ENCODE measurements around the gene LNX1. TPM values are rescaled to one million over a fixed set of nuclear protein-coding genes. Genes with fewer than 3 reads are reported as not detected.

LNX1 gene
- total and polyA plus RNA-seq, 2 of the 8 experiments (the other 6 are each of a cell fraction or from before 2014, with no cell fraction given) = 2.7 to 3.8 TPM

DNA sequence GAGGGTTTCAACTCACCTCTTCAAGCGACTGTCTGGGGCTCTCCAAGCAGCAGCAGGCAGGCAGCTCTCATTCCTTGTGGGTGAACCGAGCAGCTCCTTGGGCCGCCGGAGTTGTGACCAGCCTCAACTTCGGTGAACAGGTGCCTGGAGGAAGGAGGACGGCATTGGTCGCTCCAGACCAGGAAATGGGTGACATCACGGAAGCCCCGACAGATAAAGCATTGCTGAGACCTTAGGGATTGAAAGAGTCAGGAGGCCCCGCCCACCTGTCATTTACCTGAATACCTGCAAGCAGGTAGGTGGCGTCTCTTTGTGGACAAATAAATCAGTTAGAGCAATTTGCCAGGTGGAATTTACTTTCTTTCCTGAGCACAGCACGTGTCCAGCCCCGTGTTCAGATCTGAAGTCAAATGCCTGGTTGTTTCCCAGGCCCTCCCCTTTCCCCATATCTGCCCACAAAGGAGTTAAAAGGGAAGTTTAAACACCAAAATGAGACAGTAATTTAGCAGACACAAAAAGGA lies at the start of gene LNX1 (continued):
- TF ChIP-seq CHD7 (IDR thresholded peaks at IDR 0.05; ENCODE audit: insufficient replicate concordance, low read length) = no peak
- TF ChIP-seq SP1 (IDR thresholded peaks at IDR 0.05; ENCODE audit: low read depth, low read length) = no peak
- no peak for TF ChIP-seq KDM1A (IDR thresholded peaks at IDR 0.05; ENCODE audit: borderline replicate concordance, low read length)
- TF ChIP-seq KDM4A (IDR thresholded peaks at IDR 0.05; ENCODE audit: low read depth, low read length, severe bottlenecking) = no peak
- no peak for TF ChIP-seq CHD2 (IDR thresholded peaks at IDR 0.05; ENCODE audit: low read length)
- TF ChIP-seq RXRA (IDR thresholded peaks at IDR 0.05; ENCODE audit: insufficient read depth, low read depth, low read length) = no peak
- TF ChIP-seq GTF2F1 (IDR thresholded peaks at IDR 0.05; ENCODE audit: borderline replicate concordance, low read depth, low read length) = no peak
- TF ChIP-seq POLR2A (IDR thresholded peaks at IDR 0.05; ENCODE audit: control extremely low read depth in 1 of 2, low read depth in 2 of 2, low read length in 2 of 2) = peak; percentile 33 to 90
- no peak for TF ChIP-seq BACH1 (IDR thresholded peaks at IDR 0.05; ENCODE audit: low read length)
- TF ChIP-seq POU5F1 (IDR thresholded peaks at IDR 0.05; ENCODE audit: low read depth, low read length) = no peak
- no peak for TF ChIP-seq NANOG (IDR thresholded peaks at IDR 0.05; ENCODE audit: insufficient read depth, low read depth, low read length, poor library complexity, severe bottlenecking)
- TF ChIP-seq MAX (IDR thresholded peaks at IDR 0.05) = peak; percentile 68; the same call in 1 of the 2 replicates

All from H1 (cell line).